Measurements from ENCODE around the gene FGF16.

GRCh38 chrX:77493677-77494553 lies 46.7 kb downstream of the FGF16 start:
- TF ChIP-seq, protein P1, sequence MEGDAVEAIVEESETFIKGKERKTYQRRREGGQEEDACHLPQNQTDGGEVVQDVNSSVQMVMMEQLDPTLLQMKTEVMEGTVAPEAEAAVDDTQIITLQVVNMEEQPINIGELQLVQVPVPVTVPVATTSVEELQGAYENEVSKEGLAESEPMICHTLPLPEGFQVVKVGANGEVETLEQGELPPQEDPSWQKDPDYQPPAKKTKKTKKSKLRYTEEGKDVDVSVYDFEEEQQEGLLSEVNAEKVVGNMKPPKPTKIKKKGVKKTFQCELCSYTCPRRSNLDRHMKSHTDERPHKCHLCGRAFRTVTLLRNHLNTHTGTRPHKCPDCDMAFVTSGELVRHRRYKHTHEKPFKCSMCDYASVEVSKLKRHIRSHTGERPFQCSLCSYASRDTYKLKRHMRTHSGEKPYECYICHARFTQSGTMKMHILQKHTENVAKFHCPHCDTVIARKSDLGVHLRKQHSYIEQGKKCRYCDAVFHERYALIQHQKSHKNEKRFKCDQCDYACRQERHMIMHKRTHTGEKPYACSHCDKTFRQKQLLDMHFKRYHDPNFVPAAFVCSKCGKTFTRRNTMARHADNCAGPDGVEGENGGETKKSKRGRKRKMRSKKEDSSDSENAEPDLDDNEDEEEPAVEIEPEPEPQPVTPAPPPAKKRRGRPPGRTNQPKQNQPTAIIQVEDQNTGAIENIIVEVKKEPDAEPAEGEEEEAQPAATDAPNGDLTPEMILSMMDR (IDR thresholded peaks at IDR 0.05 in 8 of 11, conservative IDR thresholded peaks at IDR 0.05 in 3 of 11) = no peak
- TF ChIP-seq POLR2AphosphoS5 (IDR thresholded peaks at IDR 0.05) (no peak), POLR2A (IDR thresholded peaks at IDR 0.05) (no peak)

Data from spleen (tissue), 7 donors.